Spleen (tissue), 11 donors: ENCODE data around the gene CLCF1. TPM values are rescaled to one million over a fixed set of nuclear protein-coding genes. Genes with fewer than 3 reads are reported as not detected.

Source experiments
- DNase-seq: peaks from one replicate; pipeline ENCODE4 v3.0.0-alpha.2; 2020
- H3K27ac ChIP-seq, 8 donors: fragments of 200-600 bp; sonication (generic) in 7 of 8; 1 replicate in 4 of 8; 2 replicates in 4 of 8; pipeline versions ENCODE4 v1.5.0 to v1.8.0; 2016 to 2021; ENCODE audit warnings: inconsistent platforms in 4 of 8, mild to moderate bottlenecking in 4 of 8, moderate library complexity in 1 of 8
- H3K27me3 ChIP-seq, 7 donors: fragments of 200-600 bp; sonication (generic) in 6 of 7; replicated peaks in 1 of 7; 1 replicate in 4 of 7; 2 replicates in 3 of 7; pipeline versions ENCODE4 v1.5.0 to v1.8.0; 2016 to 2021; ENCODE audit warnings: inconsistent platforms in 3 of 7, mild to moderate bottlenecking in 1 of 7
- H3K36me3 ChIP-seq, 6 donors: fragments of 200-600 bp; sonication (generic) in 5 of 6; 1 replicate in 4 of 6; 2 replicates in 2 of 6; pipeline versions ENCODE4 v1.5.0 to v1.8.0; 2016 to 2021; ENCODE audit warnings: inconsistent platforms in 2 of 6
- H3K4me1 ChIP-seq, 6 donors: fragments of 200-600 bp; sonication (generic) in 5 of 6; 1 replicate in 3 of 6; 2 replicates in 3 of 6; pipeline versions ENCODE4 v1.5.0 to v1.8.0; 2016 to 2021; ENCODE audit warnings: inconsistent platforms in 3 of 6
- H3K4me3 ChIP-seq, 8 donors: fragments of 200-600 bp; sonication (generic) in 7 of 8; 1 replicate in 4 of 8; 2 replicates in 4 of 8; pipeline versions ENCODE4 v1.5.0 to v1.8.0; 2016 to 2021; ENCODE audit warnings: inconsistent platforms in 4 of 8, mild to moderate bottlenecking in 4 of 8, moderate library complexity in 2 of 8
- H3K9me3 ChIP-seq, 8 donors: fragments of 200-600 bp; sonication (generic) in 7 of 8; 1 replicate in 4 of 8; 2 replicates in 4 of 8; pipeline versions ENCODE4 v1.5.0 to v1.8.0; 2016 to 2021; ENCODE audit warnings: inconsistent platforms in 4 of 8
- CTCF ChIP-seq, 11 experiments: fragments of 200-600 bp in 7 of 11; fragments of 450-650 bp in 4 of 11; sonication (generic) in 4 of 11; IDR thresholded peaks in 8 of 11; conservative IDR thresholded peaks in 3 of 11; 1 replicate in 7 of 11; 2 replicates in 4 of 11; pipeline versions ENCODE4 v1.4.0 to v1.8.0; 2016 to 2021; ENCODE audit warnings: antibody characterized with exemption in 11 of 11, inconsistent platforms in 4 of 11, mild to moderate bottlenecking in 1 of 11
- POLR2A ChIP-seq, 3 donors: fragments of 450-650 bp; IDR thresholded peaks; one replicate each; pipeline ENCODE4 v1.5.1; 2017; ENCODE audit warnings: antibody characterized with exemption in 3 of 3, mild to moderate bottlenecking in 1 of 3
- POLR2AphosphoS5 ChIP-seq, 3 donors: sonication (generic); formaldehyde crosslinking; IDR thresholded peaks; one replicate each; pipeline ENCODE4 v1.5.1; 2017; ENCODE audit warnings: antibody characterized with exemption in 3 of 3
- WGBS, 5 donors: extraction: QIAGEN DNeasy Blood & Tissue Kit in 3 of 5; methylation state at CpG; one replicate each; pipeline versions ENCODE4 v1.1.5 to v1.1.7; 2013 to 2018; 5-methylcytosine and 5-hydroxymethylcytosine counted together
- intact Hi-C: fragments of 100-400 bp; cut with DNase I; formaldehyde crosslinking; loops from one replicate; pipeline ENCODE4 v1.15.0; 2023; ENCODE audit warnings: low total_unique reads
- polyA plus RNA-seq, 3 donors: library from polyadenylated mRNA; stranded (reverse); fragments of 200-250 nt; gene quantifications; one replicate each; pipeline ENCODE4 v1.2.1, GENCODE V29; 2013
- total RNA-seq, 7 donors: library from RNA; depleted of rRNA in 3 of 7; stranded (reverse); fragments of >200 nt in 3 of 7; fragmentation: NEBNext Ultra II Directional in 4 of 7; extraction: Animal tissue kit (Norgen Biotek cat#: 25700) in 4 of 7; gene quantifications; one replicate each; pipeline versions ENCODE4 v1.1.0 to v1.2.1, GENCODE V29; 2016 to 2021
- donor health status: healthy with polysubstance abuse.
- donor health status: DM: no; HTN: no; CAD: no; lungs with moderate emphysema.
- donor health status: DM: no; HTN: no; CAD: no.
- donor health status: Bipolar disorder and iron deficiency.
- donor health status: healthy.
- donor health status: DM: no; HTN: no; CAD: no.
- donor health status: DM: yes; HTN: yes; CAD: no.

Gene CLCF1
- total and polyA plus RNA-seq, 10 donors, result 4.3 to 13.7 (median 7.4) TPM

GRCh38 chr11:67400942-67401494, 27.6 kb upstream of the CLCF1 start:
- no peak for DNase-seq
- Histone ChIP-seq H3K9me3 (no peaks in the 10 kb centered on the region), H3K4me3 (peak overlapping the region; percentile 67 to 99 (median 88)), H3K4me1 (peaks cover 42 to 95% (median 83%) of the 10 kb centered on the region in 6 donors), H3K36me3 (peaks cover 0 to 59% (median 46%) of the 10 kb centered on the region in 6 donors), H3K27ac (peak overlapping the region; percentile 70 to 99 (median 96)), H3K27me3 (no peaks in the 10 kb centered on the region)
- TF ChIP-seq CTCF (IDR thresholded peaks at IDR 0.05 in 8 of 11, conservative IDR thresholded peaks at IDR 0.05 in 3 of 11), result peak in 1 of 11 experiments; percentile 28
- TF ChIP-seq POLR2A (IDR thresholded peaks at IDR 0.05), result no peak
- intact Hi-C loops, result no loop called here
- WGBS, 5 donors, result 2 to 16% (median 5%) methylated on average over 10 to 27 of the region's 27 CpGs

- peak; percentile 82 for DNase-seq
- TF ChIP-seq POLR2A (IDR thresholded peaks at IDR 0.05) (no peak), CTCF (IDR thresholded peaks at IDR 0.05 in 8 of 11, conservative IDR thresholded peaks at IDR 0.05 in 3 of 11) (no peak), POLR2AphosphoS5 (IDR thresholded peaks at IDR 0.05) (peak in 1 of 3 donors; percentile 10)
- intact Hi-C loops, result no loop called here
- peak overlapping the region; percentile 70 to 99 (median 96) for H3K27ac ChIP-seq
- peak overlapping the region; percentile 67 to 99 (median 88) for H3K4me3 ChIP-seq
- WGBS, 5 donors, result 39 to 56% (median 43%) methylated on average over 17 to 23 of the region's 23 CpGs
- peaks cover 0 to 59% (median 48%) of the 10 kb centered on the region in 6 donors for H3K36me3 ChIP-seq
- no peaks in the 10 kb centered on the region for H3K27me3 ChIP-seq
- peaks cover 42 to 95% (median 78%) of the 10 kb centered on the region in 6 donors for H3K4me1 ChIP-seq
- H3K9me3 ChIP-seq, result no peaks in the 10 kb centered on the region
These were observed 27.0 kb upstream of the CLCF1 start for GRCh38 chr11:67400251-67400941.

GRCh38 chr11:67398661-67399563, 25.5 kb upstream of the CLCF1 start:
- peak in 2 of 3 donors; percentile 15 to 50 for TF ChIP-seq POLR2AphosphoS5 (IDR thresholded peaks at IDR 0.05)
- TF ChIP-seq CTCF (IDR thresholded peaks at IDR 0.05 in 8 of 11, conservative IDR thresholded peaks at IDR 0.05 in 3 of 11), result no peak
- TF ChIP-seq POLR2A (IDR thresholded peaks at IDR 0.05), result no peak
- Histone ChIP-seq H3K27ac (peak overlapping the region in 3 of 8 donors; percentile 96 to 99 (median 98)), H3K4me3 (peak overlapping the region in 1 of 8 donors; percentile 88), H3K27me3 (no peaks in the 10 kb centered on the region), H3K36me3 (peaks cover 0 to 69% (median 51%) of the 10 kb centered on the region in 6 donors), H3K9me3 (no peaks in the 10 kb centered on the region), H3K4me1 (peaks cover 42 to 90% (median 68%) of the 10 kb centered on the region in 6 donors)
- intact Hi-C loops, result loop anchor here (5.0 kb wide), 1 partner anchor 108 kb away; the partner anchor contains the start of genes CDK2AP2 and PITPNM1
- WGBS, 5 donors, result 69 to 90% (median 85%) methylated on average over 6 to 31 of the region's 31 CpGs
- DNase-seq, result peak; percentile 80
